CD8-positive, alpha-beta memory T cell (primary cell): ENCODE results near the gene AP4E1. TPM values are rescaled to one million over a fixed set of nuclear protein-coding genes. Genes with fewer than 3 reads are reported as not detected.
"Not testable (repeated sequence)": the region's sequence is repeated elsewhere in the genome, so short reads cannot be mapped to it uniquely, and the experiment has no call there.

ENCODE experiments used
- CTCF ChIA-PET: fragments of 350-600 bp; sonication (Branson Sonifier 250); formaldehyde crosslinking; loops from one replicate; lab custom pipeline; 2021; ENCODE audit warnings: antibody characterized with exemption; lab: Charles Lee
- POLR2A ChIA-PET: fragments of 350-600 bp; sonication (Branson Sonifier 250); formaldehyde crosslinking; loops from one replicate; lab custom pipeline; 2021; ENCODE audit warnings: antibody characterized with exemption; lab: Charles Lee
- DNase-seq, 5 donors: peaks; one replicate each; pipeline versions ENCODE4 v3.0.0 to v3.0.0-alpha.2; 2020 to 2022; ENCODE audit warnings: mixed read lengths in 1 of 5
- H3K27ac ChIP-seq: one replicate; pipeline ENCODE4 v1.7.0; 2013; ENCODE audit warnings: low read depth, mild to moderate bottlenecking, low read length, moderate library complexity
- H3K27me3 ChIP-seq: 2 replicates; pipeline ENCODE4 v1.7.0; 2013; ENCODE audit warnings: low read length, mild to moderate bottlenecking; ENCODE audit not compliant: insufficient read depth, poor library complexity, severe bottlenecking
- H3K36me3 ChIP-seq: 2 replicates; pipeline ENCODE4 v1.7.0; 2013; ENCODE audit warnings: mild to moderate bottlenecking, low read length, moderate library complexity; ENCODE audit not compliant: insufficient read depth
- H3K4me1 ChIP-seq: 2 replicates; pipeline ENCODE4 v1.7.0; 2013; ENCODE audit warnings: mild to moderate bottlenecking, low read length, moderate library complexity; ENCODE audit not compliant: insufficient read depth
- H3K4me3 ChIP-seq: 2 replicates; pipeline ENCODE4 v1.7.0; 2013; ENCODE audit warnings: mild to moderate bottlenecking, low read length
- H3K9me3 ChIP-seq: 2 replicates; pipeline ENCODE4 v1.7.0; 2013; ENCODE audit warnings: mild to moderate bottlenecking, low read length
- H3K27ac Mint-ChIP-seq, 8 donors: one replicate each; pipeline ENCODE4 v1.8.0; 2020 to 2021; ENCODE audit warnings: mixed read lengths in 8 of 8, mild to moderate bottlenecking in 6 of 8, inconsistent platforms in 3 of 8, moderate library complexity in 3 of 8
- H3K27me3 Mint-ChIP-seq, 2 donors: one replicate each; pipeline ENCODE4 v1.8.0; 2020 to 2021; ENCODE audit warnings: mixed read lengths in 2 of 2, mild to moderate bottlenecking in 1 of 2, moderate library complexity in 1 of 2
- H3K36me3 Mint-ChIP-seq, 3 donors: one replicate each; pipeline ENCODE4 v1.8.0; 2020 to 2021; ENCODE audit warnings: mixed read lengths in 3 of 3, inconsistent platforms in 1 of 3, mild to moderate bottlenecking in 1 of 3
- H3K4me1 Mint-ChIP-seq, 3 donors: one replicate each; pipeline ENCODE4 v1.8.0; 2020 to 2021; ENCODE audit warnings: mixed read lengths in 3 of 3, inconsistent platforms in 1 of 3, mild to moderate bottlenecking in 1 of 3
- H3K4me3 Mint-ChIP-seq, 7 donors: one replicate each; pipeline ENCODE4 v1.8.0; 2020 to 2021; ENCODE audit warnings: mixed read lengths in 7 of 7, mild to moderate bottlenecking in 6 of 7, moderate library complexity in 4 of 7, inconsistent platforms in 2 of 7
- H3K9me3 Mint-ChIP-seq, 5 donors: one replicate each; pipeline ENCODE4 v1.8.0; 2020 to 2022; ENCODE audit warnings: mixed read lengths in 5 of 5, mild to moderate bottlenecking in 3 of 5, moderate library complexity in 2 of 5, inconsistent platforms in 1 of 5
- polyA plus RNA-seq: library from polyadenylated mRNA; unstranded; fragments of 300-500 nt; fragmentation: Illumina TruSeq; gene quantifications from one replicate; pipeline ENCODE4 v1.2.3, GENCODE V29; 2021
- total RNA-seq, 2 experiments: library from RNA; stranded (reverse); gene quantifications; one replicate each; pipeline ENCODE4 v1.2.3, GENCODE V29; 2021

The AP4E1 gene
- total and polyA plus RNA-seq, 3 experiments from 2014 or later, result 5.8 to 18.8 (median 16.5) TPM

DNA sequence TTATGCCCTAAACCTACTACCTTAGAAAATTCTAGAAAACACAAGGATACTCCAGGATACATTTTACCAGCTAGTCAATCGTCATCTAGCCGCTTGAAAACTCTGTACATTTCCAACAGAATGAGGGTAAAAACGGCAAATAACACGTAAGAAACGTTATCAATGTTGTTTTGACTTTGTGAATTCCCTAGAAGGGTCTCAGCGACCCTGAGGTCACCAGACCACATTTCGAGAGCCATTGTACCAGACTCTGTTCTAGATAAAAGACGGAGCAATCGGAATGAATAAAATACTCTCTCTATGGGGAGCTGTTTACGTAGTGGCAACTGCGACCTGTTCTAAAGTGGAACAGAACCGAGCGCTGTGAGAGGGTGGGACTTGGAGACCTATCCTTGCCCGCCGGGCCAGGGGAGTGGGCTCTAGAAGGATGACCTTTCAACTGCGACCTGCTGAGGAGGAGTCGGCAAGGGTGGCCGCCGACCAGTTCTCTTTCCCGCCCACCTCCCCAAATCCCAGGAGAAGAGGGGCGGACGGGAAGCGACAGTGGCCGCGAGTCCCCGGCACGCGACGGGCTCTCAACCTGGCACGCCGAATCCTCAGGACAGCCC is 778 bp upstream of the AP4E1 start:
- DNase-seq, result peak in 4 of 5 donors; percentile 22 to 72 (median 46)
- Mint-ChIP-seq H3K4me3 (peak overlapping the region; percentile 87 to 99 (median 97)), H3K36me3 (peaks cover 0 to 30% (median 4%) of the 10 kb centered on the region in 3 donors), H3K4me1 (peaks cover 21 to 29% (median 24%) of the 10 kb centered on the region in 3 donors), H3K27me3 (no peaks in the 10 kb centered on the region), H3K9me3 (no peaks in the 10 kb centered on the region), H3K27ac (peak overlapping the region; percentile 97 to 100 (median 99))
- H3K27ac ChIP-seq, result peak overlapping the region; percentile 94
- ChIA-PET CTCF (interaction anchor here (0.9 to 4.9 kb wide), 7 partner anchors 10 to 235 kb away, joined by 3 to 32 read pairs (median 4); no protein-coding TSS in a partner anchor), POLR2A (interaction anchor here (0.6 to 1.2 kb wide), 6 partner anchors 26 to 554 kb away, joined by 3 to 5 read pairs (median 4); no protein-coding TSS in a partner anchor)
- H3K27me3 ChIP-seq, result no peaks in the 10 kb centered on the region
- peak overlapping the region; percentile 87 for H3K4me3 ChIP-seq
- H3K9me3 ChIP-seq, result no peaks in the 10 kb centered on the region
- H3K36me3 ChIP-seq, result peaks cover 3% of the 10 kb centered on the region
- H3K4me1 ChIP-seq, result peaks cover 6% of the 10 kb centered on the region

DNA sequence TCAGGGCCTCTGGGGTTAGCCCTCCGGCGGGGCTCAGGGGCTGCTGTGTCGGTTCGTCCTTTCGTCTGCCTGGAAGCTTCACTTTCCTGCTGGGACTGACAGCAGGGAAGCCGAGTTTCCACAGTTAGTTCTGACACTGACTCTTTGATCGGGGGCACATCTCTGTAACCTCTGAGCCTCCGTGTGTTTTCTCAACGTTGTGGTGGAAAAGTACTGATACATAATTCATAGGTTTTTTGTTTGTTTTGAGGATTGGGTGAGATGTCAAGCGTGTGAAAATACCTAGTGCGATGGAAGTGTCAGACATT is 481 bp downstream of the AP4E1 start:
- ChIA-PET CTCF (interaction anchor here (0.8 to 2.2 kb wide), 8 partner anchors 19 to 274 kb away, joined by 3 to 10 read pairs (median 4); no protein-coding TSS in a partner anchor), POLR2A (interaction anchor here (0.6 to 1.0 kb wide), 3 partner anchors 32 to 554 kb away, joined by 3 to 7 read pairs (median 4); partner anchors contain the start of gene GABPB1)
- H3K27ac Mint-ChIP-seq, result peak overlapping the region; percentile 93 to 100 (median 98)
- Histone ChIP-seq H3K27ac (peak overlapping the region; percentile 94), H3K9me3 (no peaks in the 10 kb centered on the region), H3K27me3 (no peaks in the 10 kb centered on the region), H3K4me1 (peaks cover 6% of the 10 kb centered on the region), H3K36me3 (peaks cover 3% of the 10 kb centered on the region), H3K4me3 (peak overlapping the region; percentile 87)
- H3K4me3 Mint-ChIP-seq, result peak overlapping the region; percentile 87 to 99 (median 97)
- peaks cover 0 to 40% (median 9%) of the 10 kb centered on the region in 3 donors for H3K36me3 Mint-ChIP-seq
- no peak for DNase-seq
- H3K4me1 Mint-ChIP-seq, result peaks cover 21 to 34% (median 30%) of the 10 kb centered on the region in 3 donors
- no peaks in the 10 kb centered on the region for H3K27me3 Mint-ChIP-seq
- H3K9me3 Mint-ChIP-seq, result no peaks in the 10 kb centered on the region

DNA sequence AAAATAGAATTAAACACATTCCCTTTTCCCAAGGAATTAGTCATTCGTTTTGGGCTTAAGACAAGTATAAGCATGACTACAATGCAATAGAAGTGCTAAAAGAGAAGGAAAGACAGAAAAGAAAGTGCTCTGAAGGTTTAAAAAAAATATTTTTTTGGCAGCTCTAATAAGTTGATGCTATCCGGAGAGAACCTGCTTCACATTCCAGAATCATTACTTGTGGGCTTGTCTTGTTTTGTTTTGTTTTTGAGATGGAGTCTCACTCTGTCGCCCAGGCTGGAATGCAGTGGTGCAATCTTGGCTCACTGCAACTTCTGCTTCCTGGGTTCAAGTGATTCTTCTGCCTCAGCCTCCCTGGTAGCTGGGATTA is 1.9 kb downstream of the AP4E1 start:
- CTCF ChIA-PET, result interaction anchor here (2.0 to 2.2 kb wide), 2 partner anchors 24 to 237 kb away, joined by 9 to 10 read pairs; no protein-coding TSS in a partner anchor
- H3K9me3 Mint-ChIP-seq, POLR2A ChIA-PET, H3K36me3 ChIP-seq, DNase-seq, H3K27ac ChIP-seq, H3K27me3 ChIP-seq, H3K27me3 Mint-ChIP-seq, H3K4me3 ChIP-seq, H3K9me3 ChIP-seq, H3K4me1 ChIP-seq: not testable (repeated sequence)
- Mint-ChIP-seq H3K36me3 (peaks cover 0 to 49% (median 13%) of the 10 kb centered on the region in 3 donors), H3K4me1 (peaks cover 20 to 34% (median 30%) of the 10 kb centered on the region in 3 donors), H3K4me3 (peak overlapping the region; percentile 32 to 97 (median 66)), H3K27ac (peak overlapping the region in 4 of 8 donors; percentile 21 to 100 (median 30))

DNA sequence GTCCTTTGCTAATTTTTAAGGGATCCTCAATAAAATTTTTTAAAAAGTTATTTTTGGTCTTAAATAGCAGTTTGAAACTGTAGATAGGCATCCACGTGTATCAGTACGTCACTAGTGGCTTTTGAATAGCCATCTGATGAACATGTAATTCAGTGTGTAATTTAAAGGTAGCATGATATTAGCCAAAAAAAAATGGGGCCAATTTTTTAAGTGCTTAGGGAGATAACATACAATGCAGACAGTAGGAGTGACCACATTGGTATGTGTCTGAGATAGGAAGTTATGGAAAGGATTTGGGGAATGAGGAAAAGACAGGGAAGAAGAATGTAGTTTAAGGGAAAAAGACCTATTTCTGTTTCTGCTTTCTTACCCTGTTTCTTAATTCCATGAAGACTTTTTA is 2.5 kb downstream of the AP4E1 start:
- no peaks in the 10 kb centered on the region for H3K27me3 Mint-ChIP-seq
- H3K9me3 Mint-ChIP-seq, result no peaks in the 10 kb centered on the region
- ChIA-PET POLR2A (no interaction called here), CTCF (no interaction called here)
- no peak overlapping the region for H3K4me3 ChIP-seq
- peaks cover 10% of the 10 kb centered on the region for H3K36me3 ChIP-seq
- peak overlapping the region in 3 of 7 donors; percentile 8 to 97 (median 73) for H3K4me3 Mint-ChIP-seq
- no peaks in the 10 kb centered on the region for H3K27me3 ChIP-seq
- H3K36me3 Mint-ChIP-seq, result peaks cover 0 to 52% (median 13%) of the 10 kb centered on the region in 3 donors
- no peak overlapping the region for H3K27ac ChIP-seq
- H3K4me1 ChIP-seq, result peaks cover 6% of the 10 kb centered on the region
- peak overlapping the region in 1 of 8 donors; percentile 100 for H3K27ac Mint-ChIP-seq
- no peaks in the 10 kb centered on the region for H3K9me3 ChIP-seq
- H3K4me1 Mint-ChIP-seq, result peaks cover 20 to 34% (median 30%) of the 10 kb centered on the region in 3 donors
- no peak for DNase-seq

DNA sequence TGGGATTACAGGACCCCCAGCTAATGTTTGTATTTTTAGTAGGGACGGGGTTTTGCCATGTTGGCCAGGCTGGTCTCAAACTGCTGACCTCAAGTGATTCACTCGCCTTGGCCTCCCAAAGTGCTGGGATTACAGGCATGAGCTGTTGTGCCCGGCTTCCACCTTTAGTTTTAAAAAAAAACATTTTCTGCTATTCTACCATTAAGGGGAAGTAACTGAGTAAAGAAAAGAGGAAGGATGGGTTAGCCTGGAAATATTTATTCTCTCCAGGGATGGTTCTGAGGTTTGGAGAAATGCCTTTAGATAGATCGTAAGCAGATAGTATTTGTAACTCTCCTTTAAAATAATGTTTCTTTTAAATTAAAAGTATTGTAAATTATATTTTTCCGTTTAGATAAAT is 3.1 kb downstream of the AP4E1 start:
- H3K4me3 Mint-ChIP-seq, result no peak overlapping the region
- no peaks in the 10 kb centered on the region for H3K27me3 Mint-ChIP-seq
- H3K36me3 ChIP-seq, result peaks cover 10% of the 10 kb centered on the region
- CTCF ChIA-PET, result no interaction called here
- POLR2A ChIA-PET, result no interaction called here
- H3K4me1 Mint-ChIP-seq, result peaks cover 20 to 33% (median 33%) of the 10 kb centered on the region in 3 donors
- peaks cover 0 to 57% (median 13%) of the 10 kb centered on the region in 3 donors for H3K36me3 Mint-ChIP-seq
- no peak overlapping the region for H3K27ac ChIP-seq
- H3K27me3 ChIP-seq, result no peaks in the 10 kb centered on the region
- DNase-seq, result no peak
- no peaks in the 10 kb centered on the region for H3K9me3 ChIP-seq
- H3K9me3 Mint-ChIP-seq, result no peaks in the 10 kb centered on the region
- peaks cover 6% of the 10 kb centered on the region for H3K4me1 ChIP-seq
- H3K27ac Mint-ChIP-seq, result peak overlapping the region in 1 of 8 donors; percentile 21
- no peak overlapping the region for H3K4me3 ChIP-seq

DNA sequence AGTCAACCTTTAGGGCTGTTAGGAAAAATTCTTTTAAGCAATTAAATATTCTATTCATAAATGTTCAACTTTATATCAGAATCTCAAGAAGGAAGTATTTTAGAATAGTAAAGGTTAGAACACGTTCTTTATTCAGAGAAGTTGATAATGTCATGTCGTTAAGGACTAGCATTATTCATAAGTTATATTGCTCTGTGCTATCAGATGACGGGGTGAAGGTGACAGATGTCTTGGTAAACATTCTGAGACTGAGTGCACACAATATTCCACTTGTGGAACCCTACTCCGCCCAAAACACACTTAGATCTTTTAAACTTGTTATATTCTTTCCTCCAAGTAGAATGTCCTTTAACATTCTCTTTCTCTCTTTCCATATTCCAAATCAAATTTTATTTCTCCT is 7.9 kb downstream of the AP4E1 start:
- ChIA-PET CTCF (interaction anchor here (0.7 to 1.2 kb wide), 2 partner anchors 10 to 261 kb away, joined by 3 to 4 read pairs; no protein-coding TSS in a partner anchor), POLR2A (no interaction called here)

DNA sequence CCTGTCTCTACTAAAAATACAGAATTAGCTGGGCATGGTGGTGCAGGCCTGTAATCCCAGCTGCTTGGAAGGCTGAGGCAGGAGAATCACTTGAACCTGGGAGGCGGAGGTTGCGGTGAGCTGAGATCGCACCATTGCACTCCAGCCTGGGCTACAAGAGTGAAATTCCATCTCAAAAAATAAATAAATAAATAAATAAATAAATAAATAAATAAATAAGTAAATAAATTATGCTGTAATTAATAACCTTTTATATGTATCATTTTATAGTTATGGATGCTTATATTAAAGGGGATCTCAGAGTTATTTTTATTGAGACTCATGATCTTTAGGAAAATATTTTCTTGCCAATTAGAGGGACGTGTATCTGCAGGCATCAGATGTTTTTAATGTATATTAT is 10.9 kb downstream of the AP4E1 start:
- Mint-ChIP-seq H3K4me1 (peaks cover 10 to 16% (median 14%) of the 10 kb centered on the region in 3 donors), H3K36me3 (peaks cover 0 to 60% (median 18%) of the 10 kb centered on the region in 3 donors)
- CTCF ChIA-PET, H3K4me3 ChIP-seq, H3K36me3 ChIP-seq, H3K4me1 ChIP-seq, DNase-seq, H3K27ac Mint-ChIP-seq, H3K27me3 Mint-ChIP-seq, H3K9me3 ChIP-seq, H3K9me3 Mint-ChIP-seq, H3K27me3 ChIP-seq, H3K27ac ChIP-seq, POLR2A ChIA-PET, H3K4me3 Mint-ChIP-seq: not testable (repeated sequence)

More for the DNA sequence above, 7.9 kb downstream of the AP4E1 start:
- peaks cover 10% of the 10 kb centered on the region for H3K36me3 ChIP-seq
- Mint-ChIP-seq H3K36me3 (peaks cover 0 to 66% (median 18%) of the 10 kb centered on the region in 3 donors), H3K9me3 (no peaks in the 10 kb centered on the region), H3K4me1 (peaks cover 6 to 10% (median 7%) of the 10 kb centered on the region in 3 donors), H3K27ac (no peak overlapping the region), H3K27me3 (no peaks in the 10 kb centered on the region), H3K4me3 (peak overlapping the region in 1 of 7 donors; percentile 15)
- H3K9me3 ChIP-seq, result no peaks in the 10 kb centered on the region
- no peaks in the 10 kb centered on the region for H3K4me1 ChIP-seq
- H3K27me3 ChIP-seq, result no peaks in the 10 kb centered on the region
- H3K27ac ChIP-seq, result no peak overlapping the region
- no peak for DNase-seq
- no peak overlapping the region for H3K4me3 ChIP-seq

DNA sequence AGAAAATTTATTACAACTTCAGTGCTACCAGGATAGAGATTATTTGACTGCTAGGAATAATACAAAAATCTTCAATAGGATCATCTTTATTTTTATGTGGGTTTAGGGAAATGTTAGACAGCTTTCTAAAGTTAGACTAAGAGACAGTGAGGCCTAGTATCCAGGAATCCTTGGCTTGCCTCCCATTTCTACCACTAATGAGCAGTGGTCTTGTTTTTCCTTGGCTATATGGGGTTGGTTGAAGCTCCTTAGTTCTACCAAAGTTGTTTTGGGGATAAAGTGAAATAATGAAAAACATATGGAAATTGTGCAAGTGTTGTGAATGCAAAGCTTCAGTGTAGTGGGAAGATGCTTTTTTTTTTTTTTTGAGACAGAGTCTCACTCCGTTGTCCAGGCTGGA is 16.8 kb downstream of the AP4E1 start:
- Histone ChIP-seq H3K27ac (no peak overlapping the region), H3K27me3 (no peaks in the 10 kb centered on the region), H3K9me3 (no peaks in the 10 kb centered on the region), H3K4me1 (no peaks in the 10 kb centered on the region), H3K36me3 (peaks cover 6% of the 10 kb centered on the region), H3K4me3 (no peak overlapping the region)
- H3K4me3 Mint-ChIP-seq, result no peak overlapping the region
- H3K4me1 Mint-ChIP-seq, result peaks cover 6 to 14% (median 13%) of the 10 kb centered on the region in 3 donors
- H3K27me3 Mint-ChIP-seq, result no peaks in the 10 kb centered on the region
- ChIA-PET CTCF (interaction anchor here (0.7 kb wide), 1 partner anchor 244 kb away, joined by 3 read pairs; no protein-coding TSS in a partner anchor), POLR2A (no interaction called here)
- no peak for DNase-seq
- H3K27ac Mint-ChIP-seq, result peak overlapping the region in 2 of 8 donors; percentile 14 to 19
- peaks cover 6 to 64% (median 25%) of the 10 kb centered on the region in 3 donors for H3K36me3 Mint-ChIP-seq
- no peaks in the 10 kb centered on the region for H3K9me3 Mint-ChIP-seq
